Fibroblast of lung (primary cell): ENCODE results near the gene RABEP1. TPM values are rescaled to one million over a fixed set of nuclear protein-coding genes. Genes with fewer than 3 reads are reported as not detected.
A peak's percentile ranks its signal among the peaks of the same experiment; 100 is the strongest.

Source experiments
- DNase-seq, 2 donors: peaks; one replicate each; pipeline versions ENCODE4 v3.0.0 to v3.0.0-alpha.2; 2010; ENCODE audit warnings: low read depth in 2 of 2
- H2AFZ ChIP-seq: 2 replicates; pipeline ENCODE4 v1.5.1; 2012; ENCODE audit warnings: low read length, control low read depth, inconsistent platforms
- H3K27ac ChIP-seq: 2 replicates; pipeline ENCODE4 v1.5.1; 2011; ENCODE audit warnings: low read length, control low read depth; ENCODE audit not compliant: insufficient read depth
- H3K27me3 ChIP-seq: 2 replicates; pipeline ENCODE4 v1.5.1; 2011; ENCODE audit warnings: mild to moderate bottlenecking, low read length; ENCODE audit not compliant: control insufficient read depth, insufficient read depth
- H3K36me3 ChIP-seq: 2 replicates; pipeline ENCODE4 v1.5.1; 2011; ENCODE audit warnings: low read length; ENCODE audit not compliant: control insufficient read depth, insufficient read depth
- H3K4me1 ChIP-seq: 2 replicates; pipeline ENCODE4 v1.5.1; 2011; ENCODE audit warnings: low read length; ENCODE audit not compliant: control insufficient read depth, insufficient read depth; ENCODE audit errors: extremely low read depth
- H3K4me2 ChIP-seq: 2 replicates; pipeline ENCODE4 v1.5.1; 2011; ENCODE audit warnings: low read length, control low read depth; ENCODE audit not compliant: insufficient read depth; ENCODE audit errors: extremely low read depth
- H3K4me3 ChIP-seq, 4 experiments: fragments of 200-600 bp in 1 of 4; sonication (generic) in 1 of 4; replicated peaks in 1 of 4; 2 replicates each; pipeline ENCODE4 v1.5.1; 2011 to 2016; ENCODE audit warnings: low read length in 4 of 4, low read depth in 3 of 4, mild to moderate bottlenecking in 3 of 4, control low read depth in 2 of 4, inconsistent platforms in 1 of 4, mixed read lengths in 1 of 4; ENCODE audit not compliant: insufficient read depth in 1 of 4; ENCODE audit errors: control extremely low read depth in 1 of 4
- H3K79me2 ChIP-seq: 2 replicates; pipeline ENCODE4 v1.5.1; 2012; ENCODE audit warnings: mild to moderate bottlenecking, low read length, inconsistent platforms; ENCODE audit not compliant: control insufficient read depth, insufficient read depth
- H3K9ac ChIP-seq: 2 replicates; pipeline ENCODE4 v1.5.1; 2011; ENCODE audit warnings: mild to moderate bottlenecking, low read length, control low read depth; ENCODE audit not compliant: insufficient read depth
- H3K9me3 ChIP-seq: 2 replicates; pipeline ENCODE4 v1.5.1; 2012; ENCODE audit warnings: low read depth, low read length; ENCODE audit not compliant: control insufficient read depth, insufficient read depth
- H4K20me1 ChIP-seq: 2 replicates; pipeline ENCODE4 v1.5.1; 2011; ENCODE audit warnings: low read length; ENCODE audit not compliant: control insufficient read depth, insufficient read depth; ENCODE audit errors: extremely low read depth
- EZH2 ChIP-seq: IDR thresholded peaks from 2 replicates; pipeline ENCODE4 v1.5.1; 2012; ENCODE audit warnings: low read length, control low read depth, mild to moderate bottlenecking; ENCODE audit errors: missing control alignments
- polyA plus RNA-seq, 2 donors: library from polyadenylated mRNA; depleted of rRNA in 1 of 2; stranded (reverse) in 1 of 2; unstranded in 1 of 2; fragments of >200 nt; gene quantifications; 2 replicates each; pipeline ENCODE4 v1.2.1, GENCODE V29; 2011 to 2012; ENCODE audit warnings: missing spikeins in 1 of 2
- total RNA-seq: library from RNA; depleted of rRNA; stranded (reverse); fragments of >200 nt; gene quantifications from 2 replicates; pipeline ENCODE4 v1.2.1, GENCODE V29; 2014
- TF ChIP-seq, protein P1 (sequence below), 2 donors: IDR thresholded peaks in 1 of 2; conservative IDR thresholded peaks in 1 of 2; 1 replicate in 1 of 2; 2 replicates in 1 of 2; pipeline ENCODE4 v1.5.1; 2011 to 2012; ENCODE audit warnings: low read length in 2 of 2, control low read depth in 1 of 2, inconsistent platforms in 1 of 2, low read depth in 1 of 2, mild to moderate bottlenecking in 1 of 2

Gene RABEP1
- total and polyA plus RNA-seq, 2 donors (not counting 1 experiment from before 2014, with no cell fraction given): 46.3 to 64.4 TPM

DNA sequence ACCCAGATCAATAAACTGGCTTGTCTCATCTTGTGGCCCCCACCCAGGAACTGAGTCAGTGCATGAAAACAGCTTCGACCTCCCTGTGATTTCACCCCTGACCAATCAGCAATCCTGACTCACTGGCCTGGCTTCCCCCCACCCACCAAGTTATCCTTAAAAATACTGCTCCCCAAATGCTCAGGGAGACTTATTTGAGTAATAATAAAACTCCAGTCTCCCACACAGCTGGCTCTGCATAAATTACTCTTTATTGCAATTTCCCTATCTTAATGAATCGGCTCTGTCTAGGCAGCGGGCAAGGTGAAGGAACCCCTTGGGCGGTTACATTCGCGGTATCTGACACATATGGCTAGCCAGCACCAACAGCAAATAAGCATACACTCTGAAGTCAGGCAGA lies 9.8 kb upstream of the RABEP1 start:
- Histone ChIP-seq H3K27ac (no peak overlapping the region), H3K9ac (no peak overlapping the region), H3K4me1 (no peaks in the 10 kb centered on the region), H3K9me3 (no peaks in the 10 kb centered on the region), H3K27me3 (no peaks in the 10 kb centered on the region), H4K20me1 (no peaks in the 10 kb centered on the region), H3K79me2 (no peaks in the 10 kb centered on the region), H3K36me3 (no peaks in the 10 kb centered on the region), H3K4me2 (no peak overlapping the region), H3K4me3 (no peak overlapping the region), H2AFZ (no peak overlapping the region)
- peak in 1 of 2 donors; percentile 17 for DNase-seq
- TF ChIP-seq, protein P1, sequence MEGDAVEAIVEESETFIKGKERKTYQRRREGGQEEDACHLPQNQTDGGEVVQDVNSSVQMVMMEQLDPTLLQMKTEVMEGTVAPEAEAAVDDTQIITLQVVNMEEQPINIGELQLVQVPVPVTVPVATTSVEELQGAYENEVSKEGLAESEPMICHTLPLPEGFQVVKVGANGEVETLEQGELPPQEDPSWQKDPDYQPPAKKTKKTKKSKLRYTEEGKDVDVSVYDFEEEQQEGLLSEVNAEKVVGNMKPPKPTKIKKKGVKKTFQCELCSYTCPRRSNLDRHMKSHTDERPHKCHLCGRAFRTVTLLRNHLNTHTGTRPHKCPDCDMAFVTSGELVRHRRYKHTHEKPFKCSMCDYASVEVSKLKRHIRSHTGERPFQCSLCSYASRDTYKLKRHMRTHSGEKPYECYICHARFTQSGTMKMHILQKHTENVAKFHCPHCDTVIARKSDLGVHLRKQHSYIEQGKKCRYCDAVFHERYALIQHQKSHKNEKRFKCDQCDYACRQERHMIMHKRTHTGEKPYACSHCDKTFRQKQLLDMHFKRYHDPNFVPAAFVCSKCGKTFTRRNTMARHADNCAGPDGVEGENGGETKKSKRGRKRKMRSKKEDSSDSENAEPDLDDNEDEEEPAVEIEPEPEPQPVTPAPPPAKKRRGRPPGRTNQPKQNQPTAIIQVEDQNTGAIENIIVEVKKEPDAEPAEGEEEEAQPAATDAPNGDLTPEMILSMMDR (conservative IDR thresholded peaks at IDR 0.05 in 1 of 2, IDR thresholded peaks at IDR 0.05 in 1 of 2; ENCODE audit: low read depth in 1 of 2, low read length in 2 of 2): no peak
- no peak for TF ChIP-seq EZH2

DNA sequence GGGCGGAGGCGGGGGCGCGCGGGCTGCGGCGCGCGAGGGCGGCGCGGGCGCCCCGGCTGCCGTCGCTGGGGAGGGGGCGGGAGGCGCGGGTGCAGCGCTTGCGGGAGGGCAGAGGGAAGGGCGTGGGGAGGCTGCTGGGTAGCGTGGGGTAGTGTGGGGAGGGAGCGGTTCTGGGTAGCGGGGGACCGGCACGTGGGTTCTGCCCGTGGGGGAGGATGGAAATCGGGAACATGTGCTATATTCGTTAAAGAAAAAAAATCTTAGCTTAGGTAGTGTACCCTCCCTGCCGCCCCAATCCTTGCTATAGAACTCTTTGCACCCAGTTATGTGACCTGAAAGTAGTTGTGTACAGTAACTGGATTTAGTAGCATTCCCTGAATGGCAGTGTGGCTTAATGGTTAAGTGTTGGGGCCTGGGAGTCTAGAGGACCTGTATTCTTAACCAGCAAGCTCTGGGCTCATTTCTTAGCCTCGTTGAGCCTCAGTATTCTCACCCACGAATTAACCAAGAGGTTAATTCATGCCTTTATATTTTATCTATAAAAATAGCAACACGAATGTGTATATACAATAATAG lies 646 bp downstream of the RABEP1 start:
- Histone ChIP-seq H3K27ac (peak overlapping the region; percentile 57), H3K4me2 (peak overlapping the region; percentile 88), H3K4me1 (peaks cover 2% of the 10 kb centered on the region), H3K36me3 (no peaks in the 10 kb centered on the region), H3K79me2 (peaks cover 47% of the 10 kb centered on the region), H3K4me3 (peak overlapping the region; percentile 65 to 93 (median 72)), H3K9ac (peak overlapping the region; percentile 84), H3K27me3 (no peaks in the 10 kb centered on the region), H2AFZ (peak overlapping the region; percentile 29), H4K20me1 (no peaks in the 10 kb centered on the region), H3K9me3 (no peaks in the 10 kb centered on the region)
- DNase-seq: peak; percentile 17 to 20
- no peak for TF ChIP-seq EZH2
- TF ChIP-seq, protein P1 (conservative IDR thresholded peaks at IDR 0.05 in 1 of 2, IDR thresholded peaks at IDR 0.05 in 1 of 2; ENCODE audit: low read depth in 1 of 2, low read length in 2 of 2): no peak

DNA sequence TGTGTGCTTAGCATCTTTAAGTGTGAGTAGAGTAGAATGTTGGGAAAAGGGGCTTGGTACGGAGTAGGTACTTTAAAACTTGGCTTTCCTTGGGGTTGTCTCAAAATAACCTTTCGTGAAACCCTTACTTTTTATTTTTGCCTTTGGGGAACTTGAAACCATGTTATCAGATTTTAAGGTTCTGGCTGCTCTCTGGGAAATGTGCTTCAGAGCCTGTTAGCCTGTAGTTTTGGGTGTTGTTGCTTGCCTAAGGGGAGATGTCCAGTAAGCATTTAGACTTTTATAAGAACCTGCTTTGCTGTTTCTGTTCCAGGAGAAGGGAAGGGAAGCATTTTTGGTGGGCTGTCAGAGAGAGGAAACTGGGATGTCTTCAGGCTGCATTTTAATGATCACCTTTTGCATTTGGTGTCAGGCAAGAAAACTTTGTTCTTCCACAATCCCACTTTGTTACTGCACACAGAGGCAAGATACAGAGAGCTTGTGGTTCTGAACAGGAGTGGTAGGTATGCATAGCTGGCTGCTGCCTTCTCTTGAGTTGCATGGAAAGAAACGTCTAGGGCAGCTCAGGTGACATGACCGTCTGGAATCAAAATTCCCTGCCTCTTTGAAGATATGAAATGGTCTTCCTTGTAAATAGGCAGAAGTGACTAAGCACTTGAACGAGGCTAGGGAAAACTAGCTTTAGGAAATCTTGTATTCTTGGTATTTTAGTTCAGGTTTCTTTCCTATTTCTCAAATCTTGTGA lies 1.7 kb downstream of the RABEP1 start:
- no peaks in the 10 kb centered on the region for H4K20me1 ChIP-seq
- peak in 1 of 2 donors; percentile 80 for DNase-seq
- H3K9ac ChIP-seq: no peak overlapping the region
- no peak overlapping the region for H3K27ac ChIP-seq
- peaks cover 2% of the 10 kb centered on the region for H3K4me1 ChIP-seq
- peak overlapping the region; percentile 88 for H3K4me2 ChIP-seq
- no peaks in the 10 kb centered on the region for H3K9me3 ChIP-seq
- H3K36me3 ChIP-seq: no peaks in the 10 kb centered on the region
- TF ChIP-seq, protein P1 (conservative IDR thresholded peaks at IDR 0.05 in 1 of 2, IDR thresholded peaks at IDR 0.05 in 1 of 2; ENCODE audit: low read depth in 1 of 2, low read length in 2 of 2): no peak
- no peak for TF ChIP-seq EZH2
- H3K4me3 ChIP-seq: peak overlapping the region; percentile 65 to 93 (median 72)
- no peak overlapping the region for H2AFZ ChIP-seq
- H3K27me3 ChIP-seq: no peaks in the 10 kb centered on the region
- peaks cover 52% of the 10 kb centered on the region for H3K79me2 ChIP-seq
